Umbilical cord (tissue), 2 donors: ENCODE measurements around the gene RNU4-1. TPM values are rescaled to one million over a fixed set of nuclear protein-coding genes. Genes with fewer than 3 reads are reported as not detected.
A peak's percentile ranks its signal among the peaks of the same experiment; 100 is the strongest.
"Not testable (repeated sequence)": the region's sequence is repeated elsewhere in the genome, so short reads cannot be mapped to it uniquely, and the experiment has no call there.

Experiments
- DNase-seq: peaks from one replicate; pipeline ENCODE4 v3.0.0-alpha.2; 2015; ENCODE audit warnings: low spot score
- total RNA-seq: library from RNA; depleted of rRNA; stranded (reverse); fragments of >200 nt; gene quantifications from one replicate; pipeline ENCODE4 v1.2.3, GENCODE V29; 2014; ENCODE audit warnings: low replicate concordance; ENCODE audit not compliant: insufficient read depth

RNU4-1 gene
- total RNA-seq, 1 donor from 2014 or later: under 0.01 TPM

GRCh38 chr12:120258323-120258896 is 34.6 kb downstream of the RNU4-1 start:
- DNase-seq: no peak

GRCh38 chr12:120257041-120257821 is 35.8 kb downstream of the RNU4-1 start:
- peak; percentile 86 for DNase-seq

- no peak for DNase-seq
Observed at GRCh38 chr12:120254809-120255208, 38.2 kb downstream of the RNU4-1 start.

GRCh38 chr12:120253313-120253712 is 39.7 kb downstream of the RNU4-1 start:
- DNase-seq: not testable (repeated sequence)

- no peak for DNase-seq
Observed at GRCh38 chr12:120252071-120252906, 40.7 kb downstream of the RNU4-1 start.

GRCh38 chr12:120251364-120252070 is 41.5 kb downstream of the RNU4-1 start:
- DNase-seq: not testable (repeated sequence)

GRCh38 chr12:120249875-120250795 is 42.9 kb downstream of the RNU4-1 start:
- no peak for DNase-seq

GRCh38 chr12:120249266-120249874 is 43.7 kb downstream of the RNU4-1 start:
- no peak for DNase-seq

GRCh38 chr12:120247621-120248030 is 45.4 kb downstream of the RNU4-1 start:
- no peak for DNase-seq

- no peak for DNase-seq
Observed at GRCh38 chr12:120247183-120247582, 45.9 kb downstream of the RNU4-1 start.

- DNase-seq: not testable (repeated sequence)
Observed at GRCh38 chr12:120246705-120247104, 46.3 kb downstream of the RNU4-1 start.

Other genes with a start within 250 kb of the RNU4-1 start
- 33.5 TPM for gene RAB35, start 176.5 kb downstream of the RNU4-1 start, total RNA-seq
- 45.0 TPM for gene GCN1, start 98.5 kb downstream of the RNU4-1 start, total RNA-seq
- gene RPLP0, start 92.1 kb downstream of the RNU4-1 start, total RNA-seq: 1,784 TPM
- 11.6 TPM for gene PXN, start 27.5 kb downstream of the RNU4-1 start, total RNA-seq
- gene RNU4-2, start 1.3 kb downstream of the RNU4-1 start, total RNA-seq: under 0.01 TPM
- not detected for gene SIRT4, start 9.1 kb upstream of the RNU4-1 start, total RNA-seq
- gene PLA2G1B, start 34.5 kb upstream of the RNU4-1 start, total RNA-seq: not detected
- 0.96 TPM for gene MSI1, start 75.9 kb upstream of the RNU4-1 start, total RNA-seq
- gene COX6A1, start 144.9 kb upstream of the RNU4-1 start, total RNA-seq: 351 TPM
- 25.5 TPM for gene TRIAP1, start 153.1 kb upstream of the RNU4-1 start, total RNA-seq
- gene GATC, start 153.2 kb upstream of the RNU4-1 start, total RNA-seq: 27.0 TPM
- 86.7 TPM for gene SRSF9, start 176.5 kb upstream of the RNU4-1 start, total RNA-seq
- gene DYNLL1, start 202.9 kb upstream of the RNU4-1 start, total RNA-seq: 202 TPM
- gene COQ5, start 235.9 kb upstream of the RNU4-1 start, total RNA-seq: 23.1 TPM
- gene RNF10, start 241.1 kb upstream of the RNU4-1 start, total RNA-seq: 86.9 TPM